Iris pigment epithelial cell (primary cell): Measurements from ENCODE around the gene DSCAML1.
A peak's percentile ranks its signal among the peaks of the same experiment; 100 is the strongest.

Source experiments
- DNase-seq: peaks from one replicate; pipeline ENCODE4 v3.0.0-alpha.2; 2011; ENCODE audit warnings: low read depth

The DSCAML1 gene

GRCh38 chr11:117832511-117832910 lies 35.5 kb upstream of the DSCAML1 start:
- no peak for DNase-seq

- no peak for DNase-seq
Observed at GRCh38 chr11:117831661-117832415, 34.8 kb upstream of the DSCAML1 start.

GRCh38 chr11:117830674-117831351 lies 33.8 kb upstream of the DSCAML1 start:
- DNase-seq: no peak

- DNase-seq: no peak
Observed at GRCh38 chr11:117830072-117830471, 33.1 kb upstream of the DSCAML1 start.

GRCh38 chr11:117829369-117829725 lies 32.3 kb upstream of the DSCAML1 start:
- DNase-seq: no peak

- peak; percentile 68 for DNase-seq
Observed at GRCh38 chr11:117828611-117829368, 31.8 kb upstream of the DSCAML1 start.

GRCh38 chr11:117827521-117828511 lies 30.8 kb upstream of the DSCAML1 start:
- no peak for DNase-seq

- DNase-seq: no peak
Observed at GRCh38 chr11:117826832-117827231, 29.8 kb upstream of the DSCAML1 start.

GRCh38 chr11:117826190-117826570 lies 29.2 kb upstream of the DSCAML1 start:
- DNase-seq: no peak

GRCh38 chr11:117825538-117826189 lies 28.6 kb upstream of the DSCAML1 start:
- no peak for DNase-seq

- DNase-seq: no peak
Observed at GRCh38 chr11:117824571-117825537, 27.8 kb upstream of the DSCAML1 start, which contains the start of gene FXYD2. Gene FXYD2 (minus strand): TSS chr11:117824744. CDS start chr11:117824678, 66 bp downstream.

GRCh38 chr11:117823946-117824420 lies 27.0 kb upstream of the DSCAML1 start:
- no peak for DNase-seq

GRCh38 chr11:117823294-117823945 lies 26.4 kb upstream of the DSCAML1 start:
- DNase-seq: no peak

GRCh38 chr11:117822074-117823033 lies 25.3 kb upstream of the DSCAML1 start:
- DNase-seq: peak; percentile 31

GRCh38 chr11:117821431-117821830 lies 24.4 kb upstream of the DSCAML1 start:
- no peak for DNase-seq

- no peak for DNase-seq
Observed at GRCh38 chr11:117820516-117820915, 23.5 kb upstream of the DSCAML1 start.

- DNase-seq: no peak
Observed at GRCh38 chr11:117820071-117820470, 23.1 kb upstream of the DSCAML1 start.
